ENCODE data around the gene LSM14B.

The LSM14B gene

DNA sequence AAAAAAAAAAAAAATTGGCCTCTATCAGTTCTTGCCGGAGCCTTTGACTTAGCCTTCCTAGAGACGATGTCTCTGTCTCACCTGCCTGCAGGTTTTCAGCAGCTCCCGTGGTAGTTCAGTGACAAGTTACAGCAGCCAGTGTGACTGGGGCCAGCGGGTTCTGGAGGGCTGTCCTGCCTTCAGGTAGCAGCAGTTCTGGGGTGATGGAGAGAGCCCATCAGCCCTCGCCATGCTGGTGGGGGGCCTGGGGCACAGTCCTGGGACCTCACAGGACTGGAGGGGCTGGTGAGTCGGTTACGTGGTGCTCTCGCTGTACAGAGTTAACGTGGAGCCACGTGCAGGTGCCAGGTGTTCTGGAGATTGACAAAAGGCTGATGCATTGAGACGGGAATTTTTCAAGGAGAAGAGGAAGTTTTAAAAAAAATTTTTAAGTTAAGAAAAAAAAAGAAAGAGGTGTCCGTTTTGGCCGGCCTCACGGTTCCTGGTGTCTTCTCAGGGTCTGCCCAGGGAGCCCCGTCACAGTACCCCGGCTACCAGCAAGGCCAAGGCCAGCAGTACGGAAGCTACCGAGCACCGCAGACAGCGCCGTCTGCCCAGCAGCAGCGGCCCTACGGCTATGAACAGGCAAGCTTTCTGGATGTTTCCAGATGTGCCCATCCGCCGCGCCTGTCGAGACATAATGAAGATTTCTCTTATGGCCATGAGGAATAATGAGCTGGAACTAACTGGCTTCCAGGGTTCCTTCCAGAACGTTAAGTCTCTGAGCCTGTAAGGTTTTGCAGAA lies 51.9 kb downstream of the LSM14B start:
- H3K4me1 ChIP-seq (ENCODE audit: control insufficient read depth in 1 of 2, insufficient read depth in 1 of 2, low read depth in 1 of 2, low read length in 1 of 2) = no peaks in the 10 kb centered on the region
- peaks cover 41% of the 10 kb centered on the region for H3K36me3 ChIP-seq
- TF ChIP-seq, protein P1, sequence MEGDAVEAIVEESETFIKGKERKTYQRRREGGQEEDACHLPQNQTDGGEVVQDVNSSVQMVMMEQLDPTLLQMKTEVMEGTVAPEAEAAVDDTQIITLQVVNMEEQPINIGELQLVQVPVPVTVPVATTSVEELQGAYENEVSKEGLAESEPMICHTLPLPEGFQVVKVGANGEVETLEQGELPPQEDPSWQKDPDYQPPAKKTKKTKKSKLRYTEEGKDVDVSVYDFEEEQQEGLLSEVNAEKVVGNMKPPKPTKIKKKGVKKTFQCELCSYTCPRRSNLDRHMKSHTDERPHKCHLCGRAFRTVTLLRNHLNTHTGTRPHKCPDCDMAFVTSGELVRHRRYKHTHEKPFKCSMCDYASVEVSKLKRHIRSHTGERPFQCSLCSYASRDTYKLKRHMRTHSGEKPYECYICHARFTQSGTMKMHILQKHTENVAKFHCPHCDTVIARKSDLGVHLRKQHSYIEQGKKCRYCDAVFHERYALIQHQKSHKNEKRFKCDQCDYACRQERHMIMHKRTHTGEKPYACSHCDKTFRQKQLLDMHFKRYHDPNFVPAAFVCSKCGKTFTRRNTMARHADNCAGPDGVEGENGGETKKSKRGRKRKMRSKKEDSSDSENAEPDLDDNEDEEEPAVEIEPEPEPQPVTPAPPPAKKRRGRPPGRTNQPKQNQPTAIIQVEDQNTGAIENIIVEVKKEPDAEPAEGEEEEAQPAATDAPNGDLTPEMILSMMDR (IDR thresholded peaks at IDR 0.05) = no peak
- no peak overlapping the region for H3K27ac ChIP-seq
- no peak overlapping the region for H3K4me3 ChIP-seq (ENCODE audit: low read depth in 1 of 2, low read length in 1 of 2)
- no peaks in the 10 kb centered on the region for H3K27me3 ChIP-seq
- H3K9me3 ChIP-seq = no peaks in the 10 kb centered on the region

DNA sequence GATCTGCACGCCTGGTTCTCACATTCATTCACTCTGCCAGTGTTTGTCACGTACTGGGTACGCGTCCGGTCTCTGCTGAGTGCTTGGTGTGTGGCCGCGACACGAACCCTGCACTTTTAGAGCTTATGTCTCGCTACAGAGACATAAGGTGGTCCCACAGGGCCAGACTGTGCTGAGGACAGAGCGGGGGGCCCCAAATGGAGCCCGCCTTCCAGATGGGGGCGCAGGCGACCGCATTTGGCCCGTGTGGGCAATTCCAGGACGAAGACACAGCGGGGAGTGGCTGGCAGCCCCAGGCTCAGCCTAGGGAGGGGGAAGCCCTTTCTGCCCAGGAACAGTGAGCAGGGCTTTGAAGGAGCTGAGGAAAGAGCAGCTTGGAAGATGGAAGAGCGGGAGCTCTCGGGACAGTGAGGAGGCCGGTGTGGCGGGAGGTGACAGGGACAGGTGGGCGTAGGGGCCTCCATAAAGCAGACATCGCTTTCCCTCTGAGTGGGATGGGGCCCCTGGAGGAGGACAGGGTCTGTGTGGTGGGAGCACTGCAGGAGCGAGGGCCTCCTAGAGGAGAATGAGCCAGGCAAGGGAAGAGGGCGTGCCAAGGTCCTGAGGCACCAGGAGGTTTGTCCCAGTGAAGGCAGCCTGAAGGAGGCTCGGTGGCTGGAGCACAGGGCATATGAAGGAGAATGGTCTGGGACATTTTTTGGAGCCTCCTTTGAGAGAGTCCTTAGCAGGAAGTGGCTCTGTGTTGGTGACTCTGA lies 52.8 kb downstream of the LSM14B start:
- no peaks in the 10 kb centered on the region for H3K9me3 ChIP-seq
- no peaks in the 10 kb centered on the region for H3K4me1 ChIP-seq (ENCODE audit: control insufficient read depth in 1 of 2, insufficient read depth in 1 of 2, low read depth in 1 of 2, low read length in 1 of 2)
- no peak overlapping the region for H3K4me3 ChIP-seq (ENCODE audit: low read depth in 1 of 2, low read length in 1 of 2)
- H3K27me3 ChIP-seq = no peaks in the 10 kb centered on the region
- H3K27ac ChIP-seq = no peak overlapping the region
- H3K36me3 ChIP-seq = peaks cover 40% of the 10 kb centered on the region
- TF ChIP-seq, protein P1 (IDR thresholded peaks at IDR 0.05) = no peak

DNA sequence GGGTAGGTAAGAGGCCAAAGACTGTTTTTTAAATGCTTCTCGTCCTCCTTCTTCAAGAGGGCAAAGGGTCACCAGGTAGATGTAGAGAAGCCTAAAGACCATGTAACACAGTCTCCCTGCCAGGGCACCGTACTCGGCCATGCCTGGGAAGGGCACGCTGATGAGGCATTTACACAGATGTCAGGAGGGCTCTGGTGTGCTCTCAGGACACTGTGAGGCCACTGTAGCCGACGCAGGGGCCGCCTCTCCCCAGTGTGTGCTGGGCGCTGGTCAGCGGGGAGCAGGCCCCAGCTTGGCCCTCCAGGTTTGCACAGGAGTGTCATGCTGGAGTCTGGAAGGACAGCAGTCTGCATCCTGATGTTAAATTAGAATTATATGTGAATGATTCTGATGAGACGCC lies 53.4 kb downstream of the LSM14B start:
- Histone ChIP-seq H3K27ac (no peak overlapping the region), H3K4me3 (ENCODE audit: low read depth in 1 of 2, low read length in 1 of 2) (no peak overlapping the region), H3K9me3 (no peaks in the 10 kb centered on the region), H3K36me3 (peaks cover 39% of the 10 kb centered on the region), H3K4me1 (ENCODE audit: control insufficient read depth in 1 of 2, insufficient read depth in 1 of 2, low read depth in 1 of 2, low read length in 1 of 2) (no peaks in the 10 kb centered on the region), H3K27me3 (no peaks in the 10 kb centered on the region)
- TF ChIP-seq, protein P1 (IDR thresholded peaks at IDR 0.05) = no peak

- no peak overlapping the region for H3K27ac ChIP-seq
- peaks cover 3 to 4% of the 10 kb centered on the region in 2 experiments for H3K4me1 ChIP-seq (ENCODE audit: control insufficient read depth in 1 of 2, insufficient read depth in 1 of 2, low read depth in 1 of 2, low read length in 1 of 2)
- no peaks in the 10 kb centered on the region for H3K9me3 ChIP-seq
- H3K4me3 ChIP-seq (ENCODE audit: low read depth in 1 of 2, low read length in 1 of 2) = no peak overlapping the region
- TF ChIP-seq, protein P1 (IDR thresholded peaks at IDR 0.05) = no peak
- H3K36me3 ChIP-seq = peaks cover 39% of the 10 kb centered on the region
- no peaks in the 10 kb centered on the region for H3K27me3 ChIP-seq
Measured at GRCh38 chr20:62176866-62177265, 54.6 kb downstream of the LSM14B start.

DNA sequence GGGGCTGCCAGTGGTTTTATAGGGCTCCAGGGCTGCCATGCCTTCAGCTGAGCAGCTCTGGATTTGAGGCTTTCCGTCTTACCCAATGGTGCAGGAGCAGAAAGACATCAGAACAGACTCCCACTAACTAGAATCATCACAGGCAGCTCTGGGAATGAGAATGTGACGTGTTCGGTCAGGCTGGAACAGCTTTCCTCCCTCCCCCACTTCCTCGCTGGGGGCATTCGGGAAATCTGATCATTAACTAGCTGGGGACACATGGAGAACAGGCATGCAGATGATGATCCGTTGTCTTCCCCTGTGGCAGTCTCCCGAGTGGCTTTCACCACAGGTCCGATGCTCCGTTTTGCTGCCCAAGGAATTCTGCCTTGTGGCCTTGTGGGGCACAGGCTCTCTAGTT lies 55.0 kb downstream of the LSM14B start:
- H3K4me1 ChIP-seq (ENCODE audit: control insufficient read depth in 1 of 2, insufficient read depth in 1 of 2, low read depth in 1 of 2, low read length in 1 of 2) = peaks cover 8% of the 10 kb centered on the region in 2 experiments
- TF ChIP-seq, protein P1 (IDR thresholded peaks at IDR 0.05) = no peak
- no peak overlapping the region for H3K27ac ChIP-seq
- no peaks in the 10 kb centered on the region for H3K9me3 ChIP-seq
- peaks cover 39% of the 10 kb centered on the region for H3K36me3 ChIP-seq
- no peak overlapping the region for H3K4me3 ChIP-seq (ENCODE audit: low read depth in 1 of 2, low read length in 1 of 2)
- H3K27me3 ChIP-seq = no peaks in the 10 kb centered on the region

Measured in neutrophil (primary cell).